HepG2 (cell line): ENCODE data around the gene VMO1. TPM values are rescaled to one million over a fixed set of nuclear protein-coding genes. Genes with fewer than 3 reads are reported as not detected.

Experiments
- GMEB1 ChIP-seq: sonication (generic); formaldehyde crosslinking; IDR thresholded peaks from 2 replicates; pipeline ENCODE4 v1.5.1; 2020; ENCODE audit warnings: missing genetic modification reagents, mild to moderate bottlenecking, borderline replicate concordance
- KMT2B ChIP-seq: IDR thresholded peaks from 2 replicates; pipeline ENCODE4 v1.6.1; 2016; ENCODE audit warnings: missing genetic modification reagents, missing compliant biosample characterization
- MIER3 ChIP-seq: IDR thresholded peaks from 2 replicates; pipeline ENCODE4 v1.6.1; 2016; ENCODE audit warnings: missing compliant biosample characterization, borderline replicate concordance
- MLX ChIP-seq: IDR thresholded peaks from 2 replicates; pipeline ENCODE4 v1.6.1; 2016
- MLXIP ChIP-seq: sonication (generic); formaldehyde crosslinking; IDR thresholded peaks from 2 replicates; pipeline ENCODE4 v1.9.0; 2021; ENCODE audit warnings: missing genetic modification reagents, borderline replicate concordance
- SMARCC2 ChIP-seq: fragments of 450-650 bp; IDR thresholded peaks from 2 replicates; pipeline ENCODE4 v1.6.1; 2017; ENCODE audit warnings: antibody characterized with exemption, mild to moderate bottlenecking
- WIZ ChIP-seq: sonication (generic); formaldehyde crosslinking; IDR thresholded peaks from 2 replicates; pipeline ENCODE4 v1.5.1; 2020; ENCODE audit warnings: mild to moderate bottlenecking, missing genetic modification reagents
- XRCC5 ChIP-seq: fragments of 200-400 bp; formaldehyde crosslinking; optimal IDR thresholded peaks from 2 replicates; pipeline ENCODE3; 2017; ENCODE audit warnings: mild to moderate bottlenecking, low read length
- YY1 ChIP-seq: IDR thresholded peaks from 2 replicates; pipeline ENCODE4 v1.6.1; 2011; ENCODE audit warnings: low read length, low read depth, moderate library complexity, mild to moderate bottlenecking; ENCODE audit not compliant: insufficient read depth, insufficient replicate concordance
- ZNF333 ChIP-seq: sonication (generic); formaldehyde crosslinking; IDR thresholded peaks from 2 replicates; pipeline ENCODE4 v1.4.0; 2020; ENCODE audit warnings: mild to moderate bottlenecking, missing genetic modification reagents, borderline replicate concordance
- ZNF451 ChIP-seq: sonication (generic); formaldehyde crosslinking; IDR thresholded peaks from 2 replicates; pipeline ENCODE4 v1.5.0; 2020; ENCODE audit warnings: mild to moderate bottlenecking, missing genetic modification reagents
- ZNF564 ChIP-seq: sonication (generic); formaldehyde crosslinking; IDR thresholded peaks from 2 replicates; pipeline ENCODE4 v1.8.1; 2023; ENCODE audit warnings: mild to moderate bottlenecking, missing genetic modification reagents
- ZNF605 ChIP-seq: sonication (generic); formaldehyde crosslinking; IDR thresholded peaks from 2 replicates; pipeline ENCODE4 v1.8.0; 2022; ENCODE audit warnings: mild to moderate bottlenecking, missing genetic modification reagents
- polyA plus RNA-seq, 8 experiments: library from polyadenylated mRNA; depleted of rRNA in 3 of 8; stranded (reverse) in 7 of 8; unstranded in 1 of 8; fragments of >200 nt; fragmentation: Illumina TruSeq in 4 of 8; extraction: Trizol in 4 of 8; gene quantifications; 2 replicates each; pipeline versions ENCODE4 v1.2.1 to v1.2.3, GENCODE V29; 2011 to 2016; ENCODE audit warnings: low read depth in 4 of 8, missing spikeins in 1 of 8, mixed read lengths in 1 of 8; ENCODE audit not compliant: insufficient read depth in 1 of 8
- total RNA-seq, 5 experiments: library from RNA; depleted of rRNA; stranded (reverse); fragments of >200 nt; fragmentation: Illumina TruSeq; extraction: Trizol; gene quantifications; 2 replicates each; pipeline ENCODE4 v1.2.3, GENCODE V29; 2016; ENCODE audit warnings: low read depth in 1 of 5
- TF ChIP-seq, protein P1 (sequence below): sonication (generic); formaldehyde crosslinking; IDR thresholded peaks from 2 replicates; pipeline ENCODE4 v1.5.0; 2020; ENCODE audit warnings: mild to moderate bottlenecking, missing genetic modification reagents, borderline replicate concordance

VMO1 gene
- total and polyA plus RNA-seq, 2 of the 13 experiments (the other 11 are each of a cell fraction or from before 2014, with no cell fraction given) = not detected

DNA sequence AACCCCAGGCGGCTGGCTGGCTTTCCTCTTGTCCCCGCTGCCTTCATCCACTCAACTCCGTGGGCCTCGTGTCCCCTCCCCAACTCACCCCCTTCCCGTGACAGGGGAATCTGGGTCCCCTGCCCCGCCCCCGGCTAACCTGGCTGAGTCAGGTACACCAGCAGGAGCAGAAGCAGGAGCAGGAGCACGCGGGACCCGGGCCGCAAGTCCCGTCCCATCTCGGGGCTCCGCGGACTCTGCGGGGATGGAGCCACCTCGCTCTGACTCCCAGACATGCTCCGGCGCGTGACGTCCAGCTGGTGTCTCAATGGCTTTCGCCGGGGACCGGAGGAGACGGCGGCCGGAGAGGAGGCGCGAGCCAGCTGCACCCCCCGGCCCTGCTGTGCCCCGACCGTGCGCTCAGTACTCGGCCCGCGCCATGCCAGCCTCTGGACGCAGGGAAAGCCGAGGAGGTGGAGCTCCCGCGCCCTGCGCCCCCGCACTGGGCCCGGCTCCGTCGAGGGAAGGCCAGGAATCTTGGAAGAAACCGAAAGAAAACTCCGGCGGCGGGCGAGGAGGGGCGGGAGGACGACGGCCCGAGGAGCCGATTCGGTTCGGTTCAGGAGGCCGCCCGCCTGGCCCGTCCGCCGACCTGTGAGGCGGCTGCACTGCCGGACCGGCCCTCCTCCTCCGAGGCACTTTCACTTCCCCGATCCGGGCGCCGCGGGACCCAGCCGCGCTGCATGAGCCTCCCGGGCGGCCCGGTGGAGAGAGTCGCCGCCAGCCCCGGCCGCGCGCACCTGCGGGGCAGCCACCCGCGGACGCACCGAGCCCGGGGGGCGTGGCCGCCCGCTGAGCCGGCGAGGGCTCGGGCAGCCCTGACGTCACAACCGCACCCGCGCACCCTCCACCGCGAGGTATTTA, 46.8 kb downstream of the VMO1 start, which contains the start of the genes CXCL16 and ZMYND15 (continued):
- TF ChIP-seq MIER3 (CRISPR knock-in tag) = no peak
- TF ChIP-seq ZNF605 (CRISPR knock-in tag) = no peak
- no peak for TF ChIP-seq MLXIP
- TF ChIP-seq YY1 = peak; percentile 6
- peak; percentile 41; the same call in 1 of the 2 replicates for TF ChIP-seq KMT2B (CRISPR knock-in tag)
- peak; percentile 2; the same call in 1 of the 2 replicates for TF ChIP-seq ZNF451 (CRISPR knock-in tag)
- TF ChIP-seq, protein P1, sequence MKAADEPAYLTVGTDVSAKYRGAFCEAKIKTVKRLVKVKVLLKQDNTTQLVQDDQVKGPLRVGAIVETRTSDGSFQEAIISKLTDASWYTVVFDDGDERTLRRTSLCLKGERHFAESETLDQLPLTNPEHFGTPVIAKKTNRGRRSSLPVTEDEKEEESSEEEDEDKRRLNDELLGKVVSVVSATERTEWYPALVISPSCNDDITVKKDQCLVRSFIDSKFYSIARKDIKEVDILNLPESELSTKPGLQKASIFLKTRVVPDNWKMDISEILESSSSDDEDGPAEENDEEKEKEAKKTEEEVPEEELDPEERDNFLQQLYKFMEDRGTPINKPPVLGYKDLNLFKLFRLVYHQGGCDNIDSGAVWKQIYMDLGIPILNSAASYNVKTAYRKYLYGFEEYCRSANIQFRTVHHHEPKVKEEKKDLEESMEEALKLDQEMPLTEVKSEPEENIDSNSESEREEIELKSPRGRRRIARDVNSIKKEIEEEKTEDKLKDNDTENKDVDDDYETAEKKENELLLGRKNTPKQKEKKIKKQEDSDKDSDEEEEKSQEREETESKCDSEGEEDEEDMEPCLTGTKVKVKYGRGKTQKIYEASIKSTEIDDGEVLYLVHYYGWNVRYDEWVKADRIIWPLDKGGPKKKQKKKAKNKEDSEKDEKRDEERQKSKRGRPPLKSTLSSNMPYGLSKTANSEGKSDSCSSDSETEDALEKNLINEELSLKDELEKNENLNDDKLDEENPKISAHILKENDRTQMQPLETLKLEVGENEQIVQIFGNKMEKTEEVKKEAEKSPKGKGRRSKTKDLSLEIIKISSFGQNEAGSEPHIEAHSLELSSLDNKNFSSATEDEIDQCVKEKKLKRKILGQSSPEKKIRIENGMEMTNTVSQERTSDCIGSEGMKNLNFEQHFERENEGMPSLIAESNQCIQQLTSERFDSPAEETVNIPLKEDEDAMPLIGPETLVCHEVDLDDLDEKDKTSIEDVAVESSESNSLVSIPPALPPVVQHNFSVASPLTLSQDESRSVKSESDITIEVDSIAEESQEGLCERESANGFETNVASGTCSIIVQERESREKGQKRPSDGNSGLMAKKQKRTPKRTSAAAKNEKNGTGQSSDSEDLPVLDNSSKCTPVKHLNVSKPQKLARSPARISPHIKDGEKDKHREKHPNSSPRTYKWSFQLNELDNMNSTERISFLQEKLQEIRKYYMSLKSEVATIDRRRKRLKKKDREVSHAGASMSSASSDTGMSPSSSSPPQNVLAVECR (CRISPR knock-in tag) = peak; percentile 70
- TF ChIP-seq SMARCC2 = no peak
- no peak; the same call in 1 of the 2 replicates for TF ChIP-seq ZNF564 (CRISPR knock-in tag)
- no peak for TF ChIP-seq GMEB1 (CRISPR knock-in tag)
- TF ChIP-seq WIZ (CRISPR knock-in tag) = 0 out of 2 replicates have a peak, but pooled peaks have one; percentile 43
- TF ChIP-seq XRCC5 = no peak
- TF ChIP-seq ZNF333 (CRISPR knock-in tag) = peak; percentile 81
- no peak for TF ChIP-seq MLX (CRISPR knock-in tag)
